Measurements from ENCODE around the gene GAB4.
"Not testable (repeated sequence)": the region's sequence is repeated elsewhere in the genome, so short reads cannot be mapped to it uniquely, and the experiment has no call there.

Gene GAB4

GRCh38 chr22:16955678-16956210 lies 52.3 kb downstream of the GAB4 start:
- H3K9me3 ChIP-seq (ENCODE audit: control insufficient read depth, low read length), result no peaks in the 10 kb centered on the region
- no peak overlapping the region for H3K4me3 ChIP-seq (ENCODE audit: low read length)
- no peak for DNase-seq (ENCODE audit: low read depth)
- H3K27me3 ChIP-seq (replicated peaks; ENCODE audit: control insufficient read depth, insufficient read depth, low read length), result peaks cover 9% of the 10 kb centered on the region
- peaks cover 10% of the 10 kb centered on the region for H3K4me1 ChIP-seq (ENCODE audit: control insufficient read depth, insufficient read depth, low read length)
- no peaks in the 10 kb centered on the region for H3K36me3 ChIP-seq (ENCODE audit: control insufficient read depth, insufficient read depth, low read length, severe bottlenecking)
- H3K9ac ChIP-seq (ENCODE audit: low read length), result no peak overlapping the region

DNA sequence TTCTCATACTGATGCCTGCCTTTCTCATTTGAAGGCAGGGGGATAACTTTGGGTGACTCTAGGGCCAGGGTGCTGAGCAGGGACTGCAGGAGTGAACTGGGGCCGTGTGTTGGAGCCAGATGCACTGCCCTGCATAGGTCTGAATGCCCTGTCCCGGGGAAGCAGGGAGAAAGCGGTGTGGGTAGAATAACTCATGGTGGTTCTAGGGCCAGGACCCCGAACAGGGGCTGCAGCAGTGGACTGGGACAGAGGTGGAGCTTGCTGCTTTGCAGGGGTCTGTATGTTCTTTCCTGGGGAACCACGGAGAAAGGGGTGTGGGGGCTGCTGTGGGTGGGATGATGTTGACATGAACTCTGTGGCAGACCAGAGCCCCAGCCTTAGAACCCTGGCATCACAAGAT lies 52.9 kb downstream of the GAB4 start:
- H3K9ac ChIP-seq (ENCODE audit: low read length), result no peak overlapping the region
- DNase-seq (ENCODE audit: low read depth), result no peak
- no peak overlapping the region for H3K4me3 ChIP-seq (ENCODE audit: low read length)

GRCh38 chr22:16954060-16954403 lies 54.0 kb downstream of the GAB4 start:
- Histone ChIP-seq H3K9me3 (ENCODE audit: control insufficient read depth, low read length) (no peaks in the 10 kb centered on the region), H3K36me3 (ENCODE audit: control insufficient read depth, insufficient read depth, low read length, severe bottlenecking) (no peaks in the 10 kb centered on the region), H3K27me3 (replicated peaks; ENCODE audit: control insufficient read depth, insufficient read depth, low read length) (peaks cover 9% of the 10 kb centered on the region), H3K4me1 (ENCODE audit: control insufficient read depth, insufficient read depth, low read length) (peaks cover 15% of the 10 kb centered on the region), H3K9ac (ENCODE audit: low read length) (no peak overlapping the region), H3K4me3 (ENCODE audit: low read length) (no peak overlapping the region)
- DNase-seq (ENCODE audit: low read depth), result no peak

More for the DNA sequence above, 52.9 kb downstream of the GAB4 start:
- Histone ChIP-seq H3K36me3 (ENCODE audit: control insufficient read depth, insufficient read depth, low read length, severe bottlenecking) (no peaks in the 10 kb centered on the region), H3K9me3 (ENCODE audit: control insufficient read depth, low read length) (no peaks in the 10 kb centered on the region), H3K27me3 (replicated peaks; ENCODE audit: control insufficient read depth, insufficient read depth, low read length) (peaks cover 9% of the 10 kb centered on the region), H3K4me1 (ENCODE audit: control insufficient read depth, insufficient read depth, low read length) (peaks cover 10% of the 10 kb centered on the region)

GRCh38 chr22:16953206-16954059 lies 54.6 kb downstream of the GAB4 start:
- Histone ChIP-seq H3K4me1 (ENCODE audit: control insufficient read depth, insufficient read depth, low read length) (peaks cover 21% of the 10 kb centered on the region), H3K36me3 (ENCODE audit: control insufficient read depth, insufficient read depth, low read length, severe bottlenecking) (no peaks in the 10 kb centered on the region), H3K27me3 (replicated peaks; ENCODE audit: control insufficient read depth, insufficient read depth, low read length) (peaks cover 9% of the 10 kb centered on the region), H3K9me3 (ENCODE audit: control insufficient read depth, low read length) (no peaks in the 10 kb centered on the region), H3K9ac (ENCODE audit: low read length) (no peak overlapping the region), H3K4me3 (ENCODE audit: low read length) (no peak overlapping the region)
- DNase-seq (ENCODE audit: low read depth), result no peak

DNA sequence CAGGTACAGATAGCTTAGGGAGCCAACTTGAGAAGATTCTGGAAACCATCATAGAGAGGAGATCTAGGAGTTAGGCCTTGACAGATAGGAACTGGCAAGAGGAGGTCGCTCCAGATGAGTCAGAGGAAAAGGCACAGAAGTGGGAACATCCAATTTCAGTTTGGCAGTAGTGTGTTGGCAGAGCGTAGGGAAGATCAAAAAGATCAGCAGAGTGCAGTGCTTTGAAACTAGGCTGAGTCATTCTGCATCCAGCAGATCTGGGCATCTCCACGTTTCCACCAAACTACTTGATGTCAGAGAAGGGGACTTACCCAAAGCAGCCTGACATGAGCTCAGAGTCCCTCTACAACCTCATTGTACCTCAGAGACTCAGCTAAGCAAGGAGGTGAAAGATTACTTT lies 58.5 kb downstream of the GAB4 start:
- Histone ChIP-seq H3K9me3 (ENCODE audit: control insufficient read depth, low read length) (no peaks in the 10 kb centered on the region), H3K4me1 (ENCODE audit: control insufficient read depth, insufficient read depth, low read length) (peaks cover 19% of the 10 kb centered on the region)

DNA sequence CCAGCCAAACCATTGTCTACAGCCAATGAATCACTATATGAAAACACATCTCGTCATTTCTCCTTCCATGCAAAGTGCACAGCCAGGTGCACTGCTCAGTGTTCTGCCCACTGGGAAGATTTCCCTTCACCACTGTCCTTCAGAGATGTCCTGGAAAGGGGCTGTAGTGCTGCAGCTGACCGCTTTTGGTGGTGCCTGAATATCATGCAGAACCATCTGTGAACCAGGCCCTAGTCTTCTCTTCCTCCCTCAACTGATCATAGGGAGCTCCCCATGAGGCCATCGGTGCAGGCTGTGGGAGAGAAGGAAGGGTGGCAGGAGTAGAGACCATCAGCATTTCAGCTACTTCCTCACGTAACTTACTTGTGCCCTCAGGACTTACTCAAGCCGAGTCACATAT lies 70.2 kb downstream of the GAB4 start:
- no peak for DNase-seq (ENCODE audit: low read depth)

More for the DNA sequence above, 58.5 kb downstream of the GAB4 start:
- Histone ChIP-seq H3K36me3 (ENCODE audit: control insufficient read depth, insufficient read depth, low read length, severe bottlenecking) (no peaks in the 10 kb centered on the region), H3K4me3 (ENCODE audit: low read length) (no peak overlapping the region), H3K9ac (ENCODE audit: low read length) (no peak overlapping the region), H3K27me3 (replicated peaks; ENCODE audit: control insufficient read depth, insufficient read depth, low read length) (no peaks in the 10 kb centered on the region)
- no peak for DNase-seq (ENCODE audit: low read depth)

GRCh38 chr22:16937209-16937608 lies 70.8 kb downstream of the GAB4 start:
- not testable (repeated sequence) for DNase-seq (ENCODE audit: low read depth); H3K36me3 ChIP-seq (ENCODE audit: control insufficient read depth, insufficient read depth, low read length, severe bottlenecking); H3K9ac ChIP-seq (ENCODE audit: low read length)

More for the DNA sequence above, 70.2 kb downstream of the GAB4 start:
- Histone ChIP-seq H3K4me1 (ENCODE audit: control insufficient read depth, insufficient read depth, low read length) (no peaks in the 10 kb centered on the region), H3K4me3 (ENCODE audit: low read length) (no peak overlapping the region), H3K36me3 (ENCODE audit: control insufficient read depth, insufficient read depth, low read length, severe bottlenecking) (no peaks in the 10 kb centered on the region), H3K9ac (ENCODE audit: low read length) (no peak overlapping the region), H3K27me3 (replicated peaks; ENCODE audit: control insufficient read depth, insufficient read depth, low read length) (no peaks in the 10 kb centered on the region), H3K9me3 (ENCODE audit: control insufficient read depth, low read length) (no peaks in the 10 kb centered on the region)

DNA sequence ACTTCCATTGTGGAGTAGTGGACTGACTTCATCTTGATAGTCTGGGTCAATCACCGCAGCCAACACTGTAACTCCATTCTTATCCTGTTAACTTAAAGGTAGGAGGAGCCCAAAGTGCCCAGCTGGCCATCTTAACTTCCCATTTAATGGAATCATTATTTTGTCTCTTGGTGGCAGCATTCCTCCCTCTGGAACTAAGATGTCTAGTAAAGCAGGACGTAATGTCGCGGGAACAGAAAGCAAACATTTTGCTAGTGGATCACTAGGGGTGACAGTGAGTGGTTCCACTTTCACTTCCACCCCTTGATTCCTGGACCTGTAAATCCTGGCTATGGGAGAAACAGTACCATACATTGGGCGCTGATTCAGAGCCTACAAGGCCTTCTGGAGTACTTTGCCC lies 71.4 kb downstream of the GAB4 start:
- Histone ChIP-seq H3K36me3 (ENCODE audit: control insufficient read depth, insufficient read depth, low read length, severe bottlenecking) (no peaks in the 10 kb centered on the region), H3K4me3 (ENCODE audit: low read length) (no peak overlapping the region), H3K9ac (ENCODE audit: low read length) (no peak overlapping the region), H3K4me1 (ENCODE audit: control insufficient read depth, insufficient read depth, low read length) (no peaks in the 10 kb centered on the region), H3K27me3 (replicated peaks; ENCODE audit: control insufficient read depth, insufficient read depth, low read length) (no peaks in the 10 kb centered on the region), H3K9me3 (ENCODE audit: control insufficient read depth, low read length) (no peaks in the 10 kb centered on the region)
- no peak for DNase-seq (ENCODE audit: low read depth)

More at GRCh38 chr22:16937209-16937608, 70.8 kb downstream of the GAB4 start:
- not testable (repeated sequence) for H3K4me3 ChIP-seq (ENCODE audit: low read length); H3K4me1 ChIP-seq (ENCODE audit: control insufficient read depth, insufficient read depth, low read length); H3K9me3 ChIP-seq (ENCODE audit: control insufficient read depth, low read length); H3K27me3 ChIP-seq (replicated peaks; ENCODE audit: control insufficient read depth, insufficient read depth, low read length)

GRCh38 chr22:16935209-16935608 lies 72.8 kb downstream of the GAB4 start:
- Histone ChIP-seq H3K4me1 (ENCODE audit: control insufficient read depth, insufficient read depth, low read length) (no peaks in the 10 kb centered on the region), H3K9ac (ENCODE audit: low read length) (no peak overlapping the region), H3K9me3 (ENCODE audit: control insufficient read depth, low read length) (no peaks in the 10 kb centered on the region), H3K36me3 (ENCODE audit: control insufficient read depth, insufficient read depth, low read length, severe bottlenecking) (no peaks in the 10 kb centered on the region), H3K27me3 (replicated peaks; ENCODE audit: control insufficient read depth, insufficient read depth, low read length) (peaks cover 7% of the 10 kb centered on the region), H3K4me3 (ENCODE audit: low read length) (no peak overlapping the region)
- DNase-seq (ENCODE audit: low read depth), result no peak

GRCh38 chr22:16933291-16934282 lies 74.4 kb downstream of the GAB4 start:
- no peaks in the 10 kb centered on the region for H3K9me3 ChIP-seq (ENCODE audit: control insufficient read depth, low read length)
- no peak for DNase-seq (ENCODE audit: low read depth)

GRCh38 chr22:16932577-16932976 lies 75.4 kb downstream of the GAB4 start:
- Histone ChIP-seq H3K9me3 (ENCODE audit: control insufficient read depth, low read length) (no peaks in the 10 kb centered on the region), H3K4me3 (ENCODE audit: low read length) (no peak overlapping the region), H3K4me1 (ENCODE audit: control insufficient read depth, insufficient read depth, low read length) (no peaks in the 10 kb centered on the region), H3K36me3 (ENCODE audit: control insufficient read depth, insufficient read depth, low read length, severe bottlenecking) (no peaks in the 10 kb centered on the region), H3K27me3 (replicated peaks; ENCODE audit: control insufficient read depth, insufficient read depth, low read length) (peaks cover 30% of the 10 kb centered on the region), H3K9ac (ENCODE audit: low read length) (no peak overlapping the region)
- DNase-seq (ENCODE audit: low read depth), result no peak

More at GRCh38 chr22:16933291-16934282, 74.4 kb downstream of the GAB4 start:
- H3K4me1 ChIP-seq (ENCODE audit: control insufficient read depth, insufficient read depth, low read length), result no peaks in the 10 kb centered on the region
- no peak overlapping the region for H3K4me3 ChIP-seq (ENCODE audit: low read length)
- no peak overlapping the region for H3K9ac ChIP-seq (ENCODE audit: low read length)
- peaks cover 23% of the 10 kb centered on the region for H3K27me3 ChIP-seq (replicated peaks; ENCODE audit: control insufficient read depth, insufficient read depth, low read length)
- H3K36me3 ChIP-seq (ENCODE audit: control insufficient read depth, insufficient read depth, low read length, severe bottlenecking), result no peaks in the 10 kb centered on the region
